Measurements from ENCODE around the gene LGALS9B. TPM values are rescaled to one million over a fixed set of nuclear protein-coding genes. Genes with fewer than 3 reads are reported as not detected.
"Not testable (repeated sequence)": the region's sequence is repeated elsewhere in the genome, so short reads cannot be mapped to it uniquely, and the experiment has no call there.

The LGALS9B gene
- total and polyA plus RNA-seq, 2 of the 8 experiments (the other 6 are each of a cell fraction or from before 2014, with no cell fraction given) = not detected

DNA sequence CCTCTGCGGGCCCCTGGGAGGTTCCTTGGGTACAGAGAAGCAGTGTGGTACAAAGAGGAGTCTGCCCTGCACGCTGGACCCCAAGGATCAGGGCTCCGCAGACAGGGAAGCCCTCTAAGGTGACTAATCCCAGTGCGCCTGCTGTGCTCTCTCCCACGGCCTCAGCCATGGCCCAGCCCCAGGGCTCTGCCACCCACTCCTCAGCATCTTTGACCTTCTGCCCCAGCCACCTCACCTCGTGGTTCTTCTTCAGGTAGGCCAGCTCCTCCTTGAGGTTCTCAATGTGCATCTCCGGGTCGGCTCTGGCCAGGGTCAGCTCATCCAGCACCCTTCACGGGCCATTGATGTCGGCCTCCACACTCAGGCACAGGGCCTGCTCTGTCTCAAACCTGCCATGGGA is 47.8 kb upstream of the LGALS9B start:
- H3K23ac ChIP-seq (ENCODE audit: insufficient read length); H4K20me1 ChIP-seq (replicated peaks in 1 of 2; ENCODE audit: control insufficient read depth in 1 of 2, insufficient read depth in 2 of 2, low read length in 2 of 2); H4K5ac ChIP-seq (ENCODE audit: insufficient read length, low read depth, low read length); H4K91ac ChIP-seq (replicated peaks; ENCODE audit: insufficient read length, low read length); CTCF ChIA-PET (ENCODE audit: partially characterized antibody); H3K4me2 ChIP-seq (ENCODE audit: insufficient read depth in 1 of 2, low read depth in 2 of 2, low read length in 2 of 2); H3K23me2 ChIP-seq (ENCODE audit: low read depth, low read length); H2BK5ac ChIP-seq (ENCODE audit: low read depth, low read length); DNase-seq (ENCODE audit: low read depth in 1 of 2, low spot score in 2 of 2); H3K14ac ChIP-seq (ENCODE audit: insufficient read length); H2AFZ ChIP-seq (ENCODE audit: low read length); H2BK20ac ChIP-seq (ENCODE audit: low read length); H3K18ac ChIP-seq (ENCODE audit: extremely low read depth, low read length); H2BK15ac ChIP-seq (ENCODE audit: low read length); H3K79me1 ChIP-seq (ENCODE audit: low read depth, low read length); H3K4me3 ChIP-seq (ENCODE audit: extremely low read depth in 1 of 4, insufficient read depth in 2 of 4, low read depth in 3 of 4, low read length in 4 of 4); H3K4ac ChIP-seq (replicated peaks; ENCODE audit: insufficient read length, low read depth, low read length); POLR2A ChIA-PET (ENCODE audit: partially characterized antibody); H3K27me3 ChIP-seq (replicated peaks in 1 of 4; ENCODE audit: control insufficient read depth in 3 of 4, extremely low read depth in 1 of 4, insufficient read depth in 3 of 4, low read length in 3 of 4); H2AK5ac ChIP-seq (ENCODE audit: low read depth, low read length); H3K56ac ChIP-seq (replicated peaks; ENCODE audit: insufficient read length, low read depth, low read length); H3K27ac ChIP-seq (ENCODE audit: low read depth, low read length); H4K8ac ChIP-seq (ENCODE audit: extremely low read depth, insufficient read depth, low read length); H3K79me2 ChIP-seq (ENCODE audit: control insufficient read depth in 1 of 2, insufficient read depth in 2 of 2, low read length in 2 of 2); FAIRE-seq; H3K9me3 ChIP-seq (ENCODE audit: insufficient read depth in 2 of 2, low read depth in 1 of 2, low read length in 1 of 2); H3K4me1 ChIP-seq (replicated peaks in 1 of 4; ENCODE audit: control insufficient read depth in 3 of 4, insufficient read depth in 4 of 4, low read length in 3 of 4); H2BK12ac ChIP-seq (ENCODE audit: low read depth, low read length); H2BK120ac ChIP-seq (replicated peaks; ENCODE audit: low read depth, low read length); H3K9ac ChIP-seq (replicated peaks in 1 of 4; ENCODE audit: extremely low read depth in 1 of 4, low read depth in 3 of 4, low read length in 3 of 4); H3K36me3 ChIP-seq (ENCODE audit: control insufficient read depth in 2 of 4, insufficient read depth in 4 of 4, low read length in 3 of 4): not testable (repeated sequence)
- 95% methylated on average over 8 of the region's 10 CpGs; no CpG with 5 or more reads in 1 of the 2 experiments for WGBS, 2 experiments (ENCODE audit: extremely low coverage in 1 of 2, insufficient coverage in 1 of 2, insufficient read length in 1 of 2, insufficient replicate concordance in 2 of 2, low coverage in 1 of 2, low lambda C conversion rate in 2 of 2, missing lambda C conversion rate in 1 of 2)

GRCh38 chr17:20513539-20513938 is 46.2 kb upstream of the LGALS9B start:
- H3K4me2 ChIP-seq (ENCODE audit: insufficient read depth in 1 of 2, low read depth in 2 of 2, low read length in 2 of 2); H3K9ac ChIP-seq (replicated peaks in 1 of 4; ENCODE audit: extremely low read depth in 1 of 4, low read depth in 3 of 4, low read length in 3 of 4); H3K4me3 ChIP-seq (ENCODE audit: extremely low read depth in 1 of 4, insufficient read depth in 2 of 4, low read depth in 3 of 4, low read length in 4 of 4); H3K36me3 ChIP-seq (ENCODE audit: control insufficient read depth in 2 of 4, insufficient read depth in 4 of 4, low read length in 3 of 4); H3K27ac ChIP-seq (ENCODE audit: low read depth, low read length); CTCF ChIA-PET (ENCODE audit: partially characterized antibody); H2AK5ac ChIP-seq (ENCODE audit: low read depth, low read length); H3K23me2 ChIP-seq (ENCODE audit: low read depth, low read length); DNase-seq (ENCODE audit: low read depth in 1 of 2, low spot score in 2 of 2); FAIRE-seq; POLR2A ChIA-PET (ENCODE audit: partially characterized antibody); H4K5ac ChIP-seq (ENCODE audit: insufficient read length, low read depth, low read length); H3K9me3 ChIP-seq (ENCODE audit: insufficient read depth in 2 of 2, low read depth in 1 of 2, low read length in 1 of 2); H4K8ac ChIP-seq (ENCODE audit: extremely low read depth, insufficient read depth, low read length); H3K4me1 ChIP-seq (replicated peaks in 1 of 4; ENCODE audit: control insufficient read depth in 3 of 4, insufficient read depth in 4 of 4, low read length in 3 of 4); H3K18ac ChIP-seq (ENCODE audit: extremely low read depth, low read length); H2BK20ac ChIP-seq (ENCODE audit: low read length); H4K91ac ChIP-seq (replicated peaks; ENCODE audit: insufficient read length, low read length); H2AFZ ChIP-seq (ENCODE audit: low read length); H3K4ac ChIP-seq (replicated peaks; ENCODE audit: insufficient read length, low read depth, low read length); H2BK120ac ChIP-seq (replicated peaks; ENCODE audit: low read depth, low read length); H3K14ac ChIP-seq (ENCODE audit: insufficient read length); H4K20me1 ChIP-seq (replicated peaks in 1 of 2; ENCODE audit: control insufficient read depth in 1 of 2, insufficient read depth in 2 of 2, low read length in 2 of 2); H3K79me2 ChIP-seq (ENCODE audit: control insufficient read depth in 1 of 2, insufficient read depth in 2 of 2, low read length in 2 of 2); H2BK12ac ChIP-seq (ENCODE audit: low read depth, low read length); H2BK15ac ChIP-seq (ENCODE audit: low read length); H3K27me3 ChIP-seq (replicated peaks in 1 of 4; ENCODE audit: control insufficient read depth in 3 of 4, extremely low read depth in 1 of 4, insufficient read depth in 3 of 4, low read length in 3 of 4); H3K23ac ChIP-seq (ENCODE audit: insufficient read length); H3K79me1 ChIP-seq (ENCODE audit: low read depth, low read length); H3K56ac ChIP-seq (replicated peaks; ENCODE audit: insufficient read length, low read depth, low read length); H2BK5ac ChIP-seq (ENCODE audit: low read depth, low read length): not testable (repeated sequence)
- no CpG with 5 or more reads among the region's 9 CpGs for WGBS, 2 experiments (ENCODE audit: extremely low coverage in 1 of 2, insufficient coverage in 1 of 2, insufficient read length in 1 of 2, insufficient replicate concordance in 2 of 2, low coverage in 1 of 2, low lambda C conversion rate in 2 of 2, missing lambda C conversion rate in 1 of 2)
